SHP77 treated with DMSO at 0.1 percent for 48 hours (cell line): ENCODE results near the gene B3GNT2.
"Not testable (repeated sequence)": the region's sequence is repeated elsewhere in the genome, so short reads cannot be mapped to it uniquely, and the experiment has no call there.

Experiments used
- DNase-seq: peaks from one replicate; lab custom pipeline; 2025; lab: John Stamatoyannopoulos, UW

The B3GNT2 gene

DNA sequence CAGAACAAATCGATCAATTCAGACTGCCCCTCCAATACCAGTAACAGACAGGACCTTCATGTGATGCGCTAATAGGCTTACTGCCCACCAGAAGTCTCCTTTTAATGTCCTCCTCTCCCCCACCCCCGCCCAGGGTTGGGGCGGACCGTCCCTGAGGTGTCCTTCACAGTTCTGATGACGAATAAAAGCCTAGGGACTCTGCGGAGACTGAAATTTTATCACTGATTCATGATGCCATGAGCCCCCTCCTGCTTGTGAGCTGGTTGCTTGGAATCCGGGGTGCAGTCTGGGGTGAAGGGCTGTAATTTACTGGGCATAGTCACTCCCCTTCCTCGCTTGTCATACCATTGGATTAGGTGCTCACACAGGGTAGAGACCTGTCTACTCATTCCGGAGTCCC, 42.3 kb downstream of the B3GNT2 start:
- DNase-seq: no peak

DNA sequence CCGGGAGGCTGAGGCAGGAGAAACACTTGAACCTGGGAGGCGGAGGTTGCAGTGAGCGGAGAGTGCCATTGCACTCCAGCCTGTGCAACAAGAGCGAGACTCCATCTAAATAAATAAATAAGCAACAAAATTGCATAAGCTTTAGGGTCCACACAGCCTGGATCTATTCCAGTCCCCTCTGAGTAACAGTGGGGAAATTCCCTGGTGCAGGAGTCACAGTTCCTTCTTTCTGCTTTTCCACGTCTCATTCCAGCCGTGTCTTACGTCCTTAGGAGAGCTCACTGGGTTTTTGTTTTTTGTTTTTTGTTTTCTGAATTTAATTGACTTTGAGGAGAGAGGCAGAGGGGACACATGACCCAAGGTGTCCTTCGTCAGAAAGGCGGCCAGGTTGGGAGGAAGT, 44.6 kb downstream of the B3GNT2 start:
- no peak for DNase-seq

DNA sequence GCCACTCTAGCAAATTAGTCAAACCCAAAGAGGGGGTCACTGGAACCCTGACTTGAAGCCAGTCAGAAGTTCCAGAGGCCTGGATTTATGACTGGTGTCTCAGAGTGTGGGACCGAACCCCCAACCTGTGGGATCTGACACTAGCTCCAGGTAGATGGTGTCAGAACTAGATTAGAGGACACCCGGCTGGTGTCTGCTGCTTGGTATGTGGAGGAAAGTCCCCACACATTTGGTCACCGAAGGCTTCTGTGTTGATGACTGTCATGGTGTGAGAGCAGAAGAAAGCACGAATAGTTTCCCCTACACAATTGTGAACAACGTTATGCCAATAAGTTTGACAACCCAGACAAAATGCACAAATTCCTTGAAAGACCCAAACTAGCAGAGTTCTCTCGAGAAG, 48.1 kb downstream of the B3GNT2 start:
- no peak for DNase-seq

DNA sequence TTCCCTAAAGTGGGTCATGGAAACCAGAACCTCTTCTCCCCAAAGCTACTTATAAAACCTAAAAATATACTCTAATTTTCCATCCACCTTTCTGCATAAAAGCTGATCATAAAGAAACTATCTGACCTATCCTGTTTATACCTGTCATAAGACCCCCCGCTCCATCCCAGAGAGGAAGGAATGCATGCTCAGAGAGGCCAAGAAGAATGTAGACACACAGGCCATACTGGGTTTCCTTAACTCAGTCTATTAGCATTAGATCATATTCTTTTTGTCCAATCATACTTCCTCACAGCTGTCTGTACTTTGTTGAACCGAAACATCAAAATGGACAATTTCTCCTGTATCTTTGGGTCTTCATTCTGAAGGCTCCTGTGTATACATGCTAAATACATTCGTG, 52.3 kb downstream of the B3GNT2 start:
- no peak for DNase-seq

DNA sequence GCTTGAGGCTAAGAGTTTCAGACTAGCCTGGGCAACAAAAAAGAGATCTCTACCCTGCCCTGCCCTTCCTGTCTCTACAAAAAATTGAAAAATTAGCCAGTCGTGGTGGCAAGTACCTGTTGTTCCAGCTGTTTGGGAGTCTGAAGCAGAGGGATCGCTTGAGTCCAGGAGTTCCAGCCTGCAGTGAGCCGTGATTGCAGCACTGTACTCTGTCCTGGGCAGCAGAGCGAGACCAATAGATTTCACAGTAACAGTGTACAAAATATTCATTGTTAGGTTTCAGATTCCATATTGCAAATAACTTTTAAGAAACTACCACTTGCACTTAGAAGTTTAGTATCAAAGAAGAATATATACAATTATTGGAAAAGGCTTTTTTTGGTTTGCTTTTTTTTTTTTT, 54.3 kb downstream of the B3GNT2 start:
- DNase-seq: no peak

DNA sequence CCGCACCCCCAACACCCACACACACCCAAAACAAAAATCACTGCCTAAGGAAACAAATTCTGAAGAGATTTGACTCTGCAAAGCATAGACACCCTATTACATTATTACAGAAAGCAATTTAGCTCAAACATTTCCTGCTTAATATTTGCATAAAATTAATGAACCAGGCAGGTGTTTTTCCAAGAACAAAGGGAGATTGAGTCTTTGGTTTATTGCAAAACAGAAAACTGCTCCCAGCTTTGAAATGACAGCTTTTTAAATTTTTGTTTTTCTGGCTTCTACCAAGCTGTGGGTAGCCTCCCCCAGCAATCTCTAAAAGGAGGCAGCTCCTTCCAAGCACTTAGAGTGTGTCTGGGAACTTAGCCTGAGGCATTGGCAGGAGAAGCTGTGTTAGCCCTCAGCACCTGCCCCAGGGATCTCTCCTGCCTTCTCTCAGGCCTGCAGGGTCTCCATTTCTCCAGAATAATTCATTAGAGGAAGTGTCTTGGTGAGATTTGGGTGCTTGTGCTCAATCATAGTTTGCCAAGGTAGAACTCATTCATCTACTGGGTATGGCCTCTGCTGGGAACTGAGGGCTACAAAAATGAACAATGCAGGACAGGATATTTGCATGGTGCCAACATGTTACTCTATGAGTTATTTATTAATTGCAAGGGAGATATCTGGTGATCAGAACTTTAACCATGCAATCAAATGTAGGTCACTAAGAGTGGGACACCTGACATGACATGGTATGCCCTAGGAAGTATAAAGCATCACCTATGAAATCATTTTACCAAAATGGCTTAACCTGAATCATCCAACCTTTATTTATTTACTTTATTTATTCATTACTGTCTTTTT, 58.7 kb downstream of the B3GNT2 start:
- no peak for DNase-seq

DNA sequence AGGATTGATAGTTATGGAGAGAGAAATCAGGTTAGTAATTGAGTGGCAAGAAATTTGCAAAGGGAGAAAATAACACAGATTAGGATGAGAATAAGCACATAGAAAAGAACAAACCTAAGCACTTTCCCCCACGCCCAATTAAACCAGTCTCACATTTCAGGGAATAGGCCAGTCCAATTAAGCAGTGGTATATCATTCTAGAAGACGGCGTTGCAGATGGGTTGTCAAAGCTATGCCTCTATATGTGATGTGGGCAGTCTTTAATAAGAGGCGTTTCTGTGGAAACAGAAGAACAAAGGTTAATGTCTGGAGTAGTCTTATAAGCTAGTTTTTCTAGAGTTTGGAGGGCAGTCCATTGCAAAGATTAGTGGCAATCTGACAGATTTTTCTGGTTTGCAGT, 61.6 kb downstream of the B3GNT2 start:
- no peak for DNase-seq

DNA sequence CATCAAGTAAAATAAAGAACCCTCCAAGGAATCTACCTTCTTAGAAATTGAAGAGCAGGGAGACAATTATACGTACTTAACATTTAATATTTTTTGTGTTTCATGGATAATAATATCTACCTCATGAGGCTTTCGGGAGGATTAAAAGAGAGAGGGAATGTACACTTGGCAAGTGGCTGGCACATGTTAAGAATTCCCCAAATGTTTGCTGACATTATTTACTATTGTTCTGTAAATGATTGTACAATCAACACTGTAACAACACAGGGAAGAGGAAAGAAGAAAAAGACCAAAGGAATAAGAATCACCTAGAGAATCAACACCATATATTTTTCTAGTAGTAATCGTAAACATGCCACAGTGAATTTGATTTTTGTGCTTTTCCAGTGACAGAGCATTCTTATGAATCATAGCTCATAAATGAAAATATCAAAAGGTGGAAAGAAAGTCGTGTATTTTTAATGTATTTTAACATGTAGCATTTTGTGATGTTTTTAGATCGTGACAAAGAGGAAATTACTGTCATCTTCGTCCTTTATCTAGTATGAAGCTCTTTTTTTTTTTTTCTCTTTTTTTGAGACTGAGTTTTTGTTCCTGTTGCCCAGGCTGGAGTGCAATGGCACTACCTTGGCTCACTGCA, 67.3 kb downstream of the B3GNT2 start:
- no peak for DNase-seq

DNA sequence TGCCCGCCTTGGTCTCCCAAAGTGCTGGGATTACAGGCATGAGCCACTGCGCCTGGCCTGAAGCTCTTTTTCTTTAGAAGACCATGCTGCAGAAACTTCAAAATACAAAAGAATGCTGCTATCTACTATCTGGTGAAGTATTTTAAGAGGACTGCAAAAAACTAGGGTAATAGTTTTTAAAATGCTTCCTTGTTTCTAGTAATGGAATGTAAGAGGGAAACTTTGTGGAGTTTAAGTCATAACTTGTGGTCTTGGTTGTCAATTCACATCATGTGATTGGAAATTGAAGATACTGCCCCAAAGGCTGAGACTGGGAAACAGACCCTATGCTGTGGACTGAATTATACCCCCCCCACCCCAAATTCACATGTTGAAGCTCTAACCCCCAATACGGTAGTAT, 68.3 kb downstream of the B3GNT2 start:
- no peak for DNase-seq

DNA sequence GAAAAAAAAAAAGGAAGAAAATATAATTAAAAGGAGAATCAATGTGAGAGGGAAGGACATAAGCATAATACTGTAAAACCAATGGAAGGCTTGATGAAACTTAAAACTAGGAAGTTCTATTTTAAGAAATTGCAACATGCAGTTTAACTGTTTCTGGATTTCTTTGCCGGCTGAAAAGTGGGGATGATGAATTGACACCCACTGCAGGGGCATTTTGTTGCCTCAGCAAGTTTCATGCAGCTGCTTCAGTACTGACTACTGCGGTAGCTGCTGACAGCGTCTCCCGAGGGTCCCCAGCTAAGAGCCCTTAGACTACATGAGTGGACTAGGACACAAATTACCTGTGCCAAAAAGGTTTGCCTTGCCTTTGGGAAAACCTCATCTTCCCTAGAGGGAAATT, 69.2 kb downstream of the B3GNT2 start:
- DNase-seq: no peak

DNA sequence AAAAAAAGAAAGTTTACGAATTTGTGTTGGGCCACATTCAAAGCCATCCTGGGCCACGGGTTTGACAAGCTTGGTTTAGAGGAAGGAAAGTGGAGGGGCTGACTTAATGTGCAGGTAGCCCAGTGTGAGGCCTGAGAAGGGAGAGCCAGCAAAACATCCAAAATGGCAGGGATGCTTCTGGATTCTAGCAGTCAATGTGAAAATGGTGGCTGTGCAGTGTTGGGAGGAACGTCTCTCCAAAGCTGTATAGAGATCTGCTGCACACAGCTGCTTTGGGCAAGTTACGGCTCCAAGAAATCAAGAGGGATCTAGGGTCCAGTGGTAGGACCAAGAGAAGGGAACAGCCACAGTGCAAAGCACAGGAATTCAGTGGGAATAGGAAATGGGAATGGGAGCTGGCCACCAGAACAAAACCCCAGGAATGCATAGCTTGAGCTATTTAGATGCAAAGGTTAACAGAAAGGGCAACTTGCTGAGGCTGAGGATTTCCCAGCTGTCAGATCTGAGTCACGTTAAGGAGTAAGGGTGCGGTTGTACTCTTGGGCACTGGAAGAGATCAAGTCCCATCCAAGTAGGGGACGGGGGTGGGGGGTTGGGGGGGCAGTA, 70.6 kb downstream of the B3GNT2 start:
- no peak for DNase-seq

DNA sequence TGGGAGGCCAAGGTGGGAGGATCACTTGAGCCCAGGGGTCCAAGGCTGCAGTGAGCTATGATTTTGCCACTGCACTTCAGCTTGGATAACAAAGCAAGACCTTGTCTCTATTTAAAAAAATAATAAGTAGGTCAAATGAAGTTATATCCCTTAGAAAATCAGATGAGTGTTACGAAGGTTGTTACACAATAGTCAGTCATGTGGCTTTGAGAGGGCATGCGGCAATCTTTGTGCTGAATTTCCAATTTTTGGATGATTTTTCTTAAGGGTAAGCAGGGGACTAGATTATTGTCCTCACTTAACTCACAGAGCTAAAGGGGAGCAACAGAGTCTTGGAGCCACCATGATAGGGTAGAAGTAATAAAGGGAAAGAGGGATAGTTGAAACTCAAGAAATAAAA, 71.8 kb downstream of the B3GNT2 start:
- DNase-seq: no peak

DNA sequence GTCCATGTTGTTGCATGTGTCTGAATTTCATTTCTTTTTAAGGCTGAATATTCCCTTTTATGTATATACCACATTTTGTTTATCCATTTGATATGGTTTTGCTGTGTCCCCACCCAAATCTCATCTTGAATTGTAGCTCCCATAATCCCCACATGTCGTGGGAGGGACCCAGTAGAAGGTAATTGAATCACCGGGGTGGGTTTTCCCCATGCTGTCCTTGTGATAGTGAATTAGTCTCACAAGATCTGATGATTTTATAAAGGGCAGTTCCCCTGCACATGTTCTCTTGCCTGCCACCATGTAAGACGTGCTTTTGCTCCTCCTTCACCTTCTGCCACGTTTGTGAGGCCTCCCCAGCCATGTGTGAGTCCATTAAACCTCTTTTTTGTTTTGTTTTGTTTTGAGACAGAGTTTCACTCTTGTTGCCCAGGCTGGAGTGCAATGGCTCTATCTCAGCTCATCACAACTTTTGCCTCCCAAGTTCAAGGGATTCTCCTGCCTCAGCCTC, 72.8 kb downstream of the B3GNT2 start:
- DNase-seq: not testable (repeated sequence)

DNA sequence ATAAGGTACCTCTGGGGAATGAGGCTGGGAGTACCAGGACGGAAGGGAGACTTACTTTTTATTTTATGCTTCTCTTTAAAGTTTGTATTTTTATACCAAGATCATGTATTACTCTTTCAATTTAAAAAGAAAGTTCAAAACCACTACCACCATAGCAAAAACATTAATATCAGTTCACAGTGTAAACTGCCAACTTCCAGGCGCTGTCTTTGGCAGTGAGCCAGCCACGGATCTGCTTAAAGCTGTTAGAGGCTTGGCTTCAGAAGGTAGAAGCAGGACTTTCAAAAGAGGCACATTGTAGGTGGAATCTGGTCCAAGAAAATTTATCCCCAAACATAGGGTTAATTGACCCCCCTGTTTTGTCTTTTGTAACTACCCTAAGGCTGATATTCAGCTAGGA, 74.8 kb downstream of the B3GNT2 start:
- peak; percentile 7 for DNase-seq
